HG03378 (cell line): ENCODE results near the gene ZNF92.
"Not testable (repeated sequence)": the region's sequence is repeated elsewhere in the genome, so short reads cannot be mapped to it uniquely, and the experiment has no call there.

Experiments used
- ATAC-seq: cut with Tn5 transposase; IDR thresholded peaks from one replicate; pipeline ENCODE4 v1.9.1; 2021; ENCODE audit warnings: mild to moderate bottlenecking, moderate library complexity; ENCODE audit not compliant: unreplicated experiment

The ZNF92 gene

GRCh38 chr7:65373608-65374351 lies at the start of gene ZNF92:
ZNF92 (plus strand) TSS chr7:65373855; CDS start chr7:65373998, 143 bp downstream.
- ATAC-seq: peak; percentile 100

GRCh38 chr7:65325793-65326432 lies 47.7 kb upstream of the ZNF92 start:
- ATAC-seq: no peak

GRCh38 chr7:65338346-65338745 lies 35.3 kb upstream of the ZNF92 start:
- ATAC-seq: peak; percentile 84

GRCh38 chr7:65339257-65339656 lies 34.4 kb upstream of the ZNF92 start:
- no peak for ATAC-seq

- ATAC-seq: no peak
These were observed 30.7 kb upstream of the ZNF92 start for GRCh38 chr7:65342723-65343629.

- ATAC-seq: not testable (repeated sequence)
These were observed 29.1 kb upstream of the ZNF92 start for GRCh38 chr7:65344541-65344940.

- no peak for ATAC-seq
These were observed 19.4 kb upstream of the ZNF92 start for GRCh38 chr7:65354263-65354662.

GRCh38 chr7:65369843-65370242 lies 3.8 kb upstream of the ZNF92 start:
- ATAC-seq: no peak

GRCh38 chr7:65371468-65371867 lies 2.2 kb upstream of the ZNF92 start:
- no peak for ATAC-seq

- ATAC-seq: no peak
These were observed 5.7 kb downstream of the ZNF92 start for GRCh38 chr7:65379318-65379717.

- no peak for ATAC-seq
These were observed 8.1 kb downstream of the ZNF92 start for GRCh38 chr7:65381742-65382141.

GRCh38 chr7:65382452-65382851 lies 8.8 kb downstream of the ZNF92 start:
- no peak for ATAC-seq

GRCh38 chr7:65387891-65388290 lies 14.2 kb downstream of the ZNF92 start:
- ATAC-seq: no peak

GRCh38 chr7:65390588-65390987 lies 16.9 kb downstream of the ZNF92 start:
- ATAC-seq: no peak

GRCh38 chr7:65397730-65398142 lies 24.1 kb downstream of the ZNF92 start:
- no peak for ATAC-seq

GRCh38 chr7:65398671-65399070 lies 25.0 kb downstream of the ZNF92 start:
- not testable (repeated sequence) for ATAC-seq

- not testable (repeated sequence) for ATAC-seq
These were observed 25.4 kb downstream of the ZNF92 start for GRCh38 chr7:65399101-65399500.

- no peak for ATAC-seq
These were observed 30.4 kb downstream of the ZNF92 start for GRCh38 chr7:65404020-65404419.

- ATAC-seq: not testable (repeated sequence)
These were observed 33.1 kb downstream of the ZNF92 start for GRCh38 chr7:65406706-65407105.

- ATAC-seq: no peak
These were observed 35.7 kb downstream of the ZNF92 start for GRCh38 chr7:65409363-65409762.

GRCh38 chr7:65411249-65411648 lies 37.6 kb downstream of the ZNF92 start:
- ATAC-seq: no peak
